ENCODE data around the gene SEMA6B. TPM values are rescaled to one million over a fixed set of nuclear protein-coding genes. Genes with fewer than 3 reads are reported as not detected.

SEMA6B gene
- total and polyA plus RNA-seq, 2 of the 8 experiments (the other 6 are each of a cell fraction or from before 2014, with no cell fraction given) = 31.3 to 54.4 TPM

DNA sequence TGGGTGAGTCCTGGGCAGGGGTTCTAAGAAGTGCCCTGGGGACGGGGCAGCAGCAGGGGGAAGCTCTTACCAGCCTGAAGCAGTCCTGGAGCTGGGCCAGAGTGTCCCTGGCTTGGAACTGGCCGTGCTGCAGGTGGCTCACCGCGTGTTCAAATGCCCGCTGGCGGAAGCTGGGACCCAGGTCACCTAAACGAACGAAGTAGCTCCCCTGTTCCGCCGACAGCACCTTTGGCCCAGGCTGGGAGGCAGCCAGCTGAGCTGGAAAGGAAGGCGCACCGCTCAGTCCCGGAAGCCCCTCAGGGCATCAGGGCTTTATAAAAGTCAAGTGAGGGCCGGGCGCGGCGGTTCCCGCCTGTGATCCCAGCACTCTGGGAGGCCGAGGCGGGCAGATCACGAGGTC is 50.8 kb downstream of the SEMA6B start:
- DNase-seq (ENCODE audit: low read depth in 1 of 2, low spot score in 2 of 2) = no peak
- peaks cover 0 to 11% (median 3%) of the 10 kb centered on the region in 4 experiments; a peak in 4 of 8 replicates for H3K36me3 ChIP-seq (ENCODE audit: control insufficient read depth in 2 of 4, insufficient read depth in 4 of 4, low read length in 3 of 4)

More for the DNA sequence above, 50.8 kb downstream of the SEMA6B start:
- Histone ChIP-seq H3K79me2 (ENCODE audit: control insufficient read depth in 1 of 2, insufficient read depth in 2 of 2, low read length in 2 of 2) (no peaks in the 10 kb centered on the region), H3K23ac (ENCODE audit: insufficient read length) (no peak overlapping the region), H3K27ac (ENCODE audit: low read depth, low read length) (no peak overlapping the region), H3K23me2 (ENCODE audit: low read depth, low read length) (no peaks in the 10 kb centered on the region), H4K20me1 (replicated peaks in 1 of 2; ENCODE audit: control insufficient read depth in 1 of 2, insufficient read depth in 2 of 2, low read length in 2 of 2) (peaks cover 13 to 18% of the 10 kb centered on the region in 2 experiments), H3K9me3 (ENCODE audit: insufficient read depth in 2 of 2, low read depth in 1 of 2, low read length in 1 of 2) (no peaks in the 10 kb centered on the region), H2BK120ac (replicated peaks; ENCODE audit: low read depth, low read length) (no peak overlapping the region), H4K5ac (ENCODE audit: insufficient read length, low read depth, low read length) (no peak overlapping the region), H3K18ac (ENCODE audit: extremely low read depth, low read length) (no peak overlapping the region), H4K8ac (ENCODE audit: extremely low read depth, insufficient read depth, low read length) (no peak overlapping the region), H3K79me1 (ENCODE audit: low read depth, low read length) (peaks cover 2% of the 10 kb centered on the region; the same call in 1 of the 2 replicates), H3K4ac (replicated peaks; ENCODE audit: insufficient read length, low read depth, low read length) (no peak overlapping the region), H3K14ac (ENCODE audit: insufficient read length) (no peak overlapping the region), H3K4me2 (ENCODE audit: insufficient read depth in 1 of 2, low read depth in 2 of 2, low read length in 2 of 2) (no peak overlapping the region), H2BK5ac (ENCODE audit: low read depth, low read length) (no peak overlapping the region), H3K4me1 (replicated peaks in 1 of 4; ENCODE audit: control insufficient read depth in 3 of 4, insufficient read depth in 4 of 4, low read length in 3 of 4) (no peaks in the 10 kb centered on the region), H3K56ac (replicated peaks; ENCODE audit: insufficient read length, low read depth, low read length) (no peak overlapping the region), H2AFZ (ENCODE audit: low read length) (no peak overlapping the region), H2BK20ac (ENCODE audit: low read length) (no peak overlapping the region), H4K91ac (replicated peaks; ENCODE audit: insufficient read length, low read length) (no peak overlapping the region), H2BK15ac (ENCODE audit: low read length) (no peak overlapping the region), H2AK5ac (ENCODE audit: low read depth, low read length) (no peak overlapping the region), H3K27me3 (replicated peaks in 1 of 4; ENCODE audit: control insufficient read depth in 3 of 4, extremely low read depth in 1 of 4, insufficient read depth in 3 of 4, low read length in 3 of 4) (peaks cover 4 to 39% (median 28%) of the 10 kb centered on the region in 4 experiments; a peak in 6 of 7 replicates), H2BK12ac (ENCODE audit: low read depth, low read length) (no peak overlapping the region), H3K9ac (replicated peaks in 1 of 4; ENCODE audit: extremely low read depth in 1 of 4, low read depth in 3 of 4, low read length in 3 of 4) (no peak overlapping the region), H3K4me3 (ENCODE audit: extremely low read depth in 1 of 4, insufficient read depth in 2 of 4, low read depth in 3 of 4, low read length in 4 of 4) (no peak overlapping the region)
- no peak for TF ChIP-seq SIRT6 (IDR thresholded peaks at IDR 0.05; ENCODE audit: low read length)
- no peak for TF ChIP-seq PHF8 (conservative IDR thresholded peaks at IDR 0.05; ENCODE audit: low read depth, low read length)
- TF ChIP-seq, protein P1, sequence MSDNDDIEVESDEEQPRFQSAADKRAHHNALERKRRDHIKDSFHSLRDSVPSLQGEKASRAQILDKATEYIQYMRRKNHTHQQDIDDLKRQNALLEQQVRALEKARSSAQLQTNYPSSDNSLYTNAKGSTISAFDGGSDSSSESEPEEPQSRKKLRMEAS (IDR thresholded peaks at IDR 0.05) = no peak
- no peak for TF ChIP-seq BCL11A (IDR thresholded peaks at IDR 0.05; ENCODE audit: low read depth in 2 of 2, low read length in 2 of 2)
- TF ChIP-seq SIN3A (conservative IDR thresholded peaks at IDR 0.05 in 1 of 2, IDR thresholded peaks at IDR 0.05 in 1 of 2; ENCODE audit: low read depth in 1 of 2, low read length in 2 of 2) = no peak
- no peak for TF ChIP-seq CHD2 (IDR thresholded peaks at IDR 0.05; ENCODE audit: low read length)
- 80% methylated on average over 16 of the region's 21 CpGs; no CpG with 5 or more reads in 1 of the 2 experiments for WGBS, 2 experiments (ENCODE audit: extremely low coverage in 1 of 2, insufficient coverage in 1 of 2, insufficient read length in 1 of 2, insufficient replicate concordance in 2 of 2, low coverage in 1 of 2, low lambda C conversion rate in 2 of 2, missing lambda C conversion rate in 1 of 2)
- CTCF ChIA-PET (ENCODE audit: partially characterized antibody) = interaction anchor here (0.6 to 5.2 kb wide), 3 partner anchors 13 to 253 kb away, joined by 4 to 40 read pairs (median 7); no protein-coding TSS in a partner anchor
- FAIRE-seq = no peak
- POLR2A ChIA-PET (ENCODE audit: partially characterized antibody) = interaction anchor here (0.8 to 2.8 kb wide), 8 partner anchors 9 to 52 kb away, joined by 3 to 27 read pairs (median 4); partner anchors contain the start of gene PLIN4

All from H1 (cell line).